Breast epithelium (tissue), 4 donors: ENCODE measurements around the gene WDR11. TPM values are rescaled to one million over a fixed set of nuclear protein-coding genes. Genes with fewer than 3 reads are reported as not detected.
"Not testable (repeated sequence)": the region's sequence is repeated elsewhere in the genome, so short reads cannot be mapped to it uniquely, and the experiment has no call there.

ENCODE experiments used
- DNase-seq, 2 donors: peaks; one replicate each; pipeline ENCODE4 v3.0.0-alpha.2; 2019; ENCODE audit warnings: low spot score in 2 of 2
- H3K27ac ChIP-seq, 2 donors: fragments of 200-600 bp; sonication (generic) in 1 of 2; one replicate each; pipeline ENCODE4 v1.5.1; 2016 to 2019; ENCODE audit warnings: mild to moderate bottlenecking in 1 of 2
- H3K27me3 ChIP-seq, 2 donors: fragments of 200-600 bp; sonication (generic) in 1 of 2; one replicate each; pipeline versions ENCODE4 v1.5.1 to v1.6.0; 2017 to 2019; ENCODE audit warnings: control low read depth in 1 of 2, mild to moderate bottlenecking in 1 of 2
- H3K36me3 ChIP-seq: fragments of 200-600 bp; one replicate; pipeline ENCODE4 v1.5.1; 2019
- H3K4me1 ChIP-seq, 2 donors: fragments of 200-600 bp; sonication (generic); one replicate each; pipeline ENCODE4 v1.5.1; 2016 to 2019; ENCODE audit warnings: control low read depth in 1 of 2
- H3K4me3 ChIP-seq, 3 donors: fragments of 200-600 bp; sonication (generic); 1 replicate in 2 of 3; 2 replicates in 1 of 3; pipeline ENCODE4 v1.5.1; 2016 to 2019; ENCODE audit warnings: mild to moderate bottlenecking in 3 of 3, moderate library complexity in 2 of 3
- H3K9me3 ChIP-seq, 2 donors: fragments of 200-600 bp; sonication (generic) in 1 of 2; one replicate each; pipeline ENCODE4 v1.5.1; 2016 to 2019; ENCODE audit warnings: control low read depth in 1 of 2
- CTCF ChIP-seq, 3 donors: fragments of 450-650 bp; IDR thresholded peaks; one replicate each; pipeline ENCODE4 v1.5.1; 2016 to 2017; ENCODE audit warnings: antibody characterized with exemption in 3 of 3, mild to moderate bottlenecking in 3 of 3, moderate library complexity in 3 of 3
- POLR2A ChIP-seq: fragments of 450-650 bp; IDR thresholded peaks from one replicate; pipeline ENCODE4 v1.6.1; 2016; ENCODE audit warnings: antibody characterized with exemption, mild to moderate bottlenecking, moderate library complexity
- POLR2AphosphoS5 ChIP-seq, 3 donors: sonication (generic); formaldehyde crosslinking; IDR thresholded peaks; one replicate each; pipeline ENCODE4 v1.6.1; 2017; ENCODE audit warnings: antibody characterized with exemption in 3 of 3
- intact Hi-C: fragments of 100-400 bp; cut with DNase I; formaldehyde crosslinking; loops from one replicate; pipeline ENCODE4 v1.15.1; 2023; ENCODE audit warnings: low total_unique reads
- total RNA-seq, 3 donors: library from RNA; depleted of rRNA; stranded (reverse); fragments of >200 nt; gene quantifications; one replicate each; pipeline ENCODE4 v1.1.0, GENCODE V29; 2016

The WDR11 gene
- total RNA-seq, 3 donors from 2014 or later, result 58.7 to 74.8 (median 65.6) TPM

- intact Hi-C loops, result no loop called here
- Histone ChIP-seq H3K36me3 (no peaks in the 10 kb centered on the region), H3K9me3 (no peaks in the 10 kb centered on the region)
These were observed 40.2 kb downstream of the WDR11 start for GRCh38 chr10:120891365-120891764.

DNA sequence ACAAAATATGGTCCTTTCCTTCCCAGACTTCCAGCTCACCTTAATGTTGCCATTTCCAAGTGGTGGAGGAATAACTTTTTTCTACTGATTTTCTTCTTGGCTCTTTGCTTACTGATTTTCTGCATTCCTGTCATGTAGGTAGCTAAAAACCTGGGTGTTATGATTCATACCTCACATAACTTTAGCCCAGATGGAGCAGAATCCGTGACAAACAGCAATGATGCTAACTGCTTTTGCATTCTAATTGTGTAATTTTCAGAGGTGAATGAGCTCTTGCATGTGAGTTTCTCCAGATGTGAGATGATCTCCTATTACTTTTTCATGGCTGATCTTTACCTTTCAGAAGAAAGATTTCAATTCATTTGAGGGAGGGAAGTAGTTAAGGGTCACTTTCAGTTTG lies 43.4 kb downstream of the WDR11 start:
- H3K27ac ChIP-seq, result no peak overlapping the region
- H3K9me3 ChIP-seq, result no peaks in the 10 kb centered on the region
- H3K4me3 ChIP-seq, result no peak overlapping the region
- no peaks in the 10 kb centered on the region for H3K36me3 ChIP-seq
- intact Hi-C loops, result no loop called here
- H3K4me1 ChIP-seq, result no peaks in the 10 kb centered on the region
- DNase-seq, result no peak
- no peaks in the 10 kb centered on the region for H3K27me3 ChIP-seq
- TF ChIP-seq POLR2A, result no peak
- no peak for TF ChIP-seq CTCF (IDR thresholded peaks at IDR 0.05)
- TF ChIP-seq POLR2AphosphoS5 (IDR thresholded peaks at IDR 0.05), result no peak

More at GRCh38 chr10:120891365-120891764, 40.2 kb downstream of the WDR11 start:
- no peak for DNase-seq
- no peak for TF ChIP-seq CTCF (IDR thresholded peaks at IDR 0.05)
- TF ChIP-seq POLR2AphosphoS5 (IDR thresholded peaks at IDR 0.05), result no peak
- no peak for TF ChIP-seq POLR2A
- H3K27ac ChIP-seq, result no peak overlapping the region
- no peak overlapping the region for H3K4me3 ChIP-seq
- H3K4me1 ChIP-seq, result no peaks in the 10 kb centered on the region
- no peaks in the 10 kb centered on the region for H3K27me3 ChIP-seq

DNA sequence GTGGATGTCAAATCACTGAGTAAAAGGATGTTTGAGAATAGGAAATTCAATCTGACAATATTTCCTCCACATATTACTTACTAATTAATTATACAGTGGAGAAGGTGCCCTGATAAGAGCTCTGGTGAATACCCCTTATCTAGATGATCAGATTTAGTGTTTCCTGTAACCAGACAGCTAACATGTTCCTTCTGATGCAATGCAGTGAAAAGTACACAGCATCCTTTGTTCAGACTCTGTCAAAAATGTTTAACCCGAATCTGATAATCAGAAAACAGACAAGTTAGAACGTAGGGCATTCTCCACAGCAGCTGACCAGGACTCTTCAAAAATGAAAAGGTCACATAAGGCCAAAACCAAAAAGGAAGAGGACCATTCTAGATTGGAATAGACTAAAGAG lies 46.2 kb downstream of the WDR11 start:
- Histone ChIP-seq H3K36me3 (no peaks in the 10 kb centered on the region), H3K27ac (no peak overlapping the region), H3K4me1 (no peaks in the 10 kb centered on the region), H3K4me3 (no peak overlapping the region), H3K9me3 (no peaks in the 10 kb centered on the region), H3K27me3 (no peaks in the 10 kb centered on the region)
- no peak for DNase-seq
- TF ChIP-seq POLR2AphosphoS5 (IDR thresholded peaks at IDR 0.05) (no peak), POLR2A (no peak), CTCF (IDR thresholded peaks at IDR 0.05) (no peak)
- intact Hi-C loops, result no loop called here

GRCh38 chr10:120905268-120905667 lies 54.1 kb downstream of the WDR11 start:
- DNase-seq, result no peak
- H3K27me3 ChIP-seq, result no peaks in the 10 kb centered on the region
- TF ChIP-seq POLR2AphosphoS5 (IDR thresholded peaks at IDR 0.05) (no peak), CTCF (IDR thresholded peaks at IDR 0.05) (no peak), POLR2A (no peak)
- intact Hi-C loops, result no loop called here
- H3K4me1 ChIP-seq, result no peaks in the 10 kb centered on the region
- H3K9me3 ChIP-seq, result peaks cover 0 to 4% of the 10 kb centered on the region in 2 donors
- no peak overlapping the region for H3K4me3 ChIP-seq
- H3K36me3 ChIP-seq, result peaks cover 18% of the 10 kb centered on the region
- no peak overlapping the region for H3K27ac ChIP-seq

DNA sequence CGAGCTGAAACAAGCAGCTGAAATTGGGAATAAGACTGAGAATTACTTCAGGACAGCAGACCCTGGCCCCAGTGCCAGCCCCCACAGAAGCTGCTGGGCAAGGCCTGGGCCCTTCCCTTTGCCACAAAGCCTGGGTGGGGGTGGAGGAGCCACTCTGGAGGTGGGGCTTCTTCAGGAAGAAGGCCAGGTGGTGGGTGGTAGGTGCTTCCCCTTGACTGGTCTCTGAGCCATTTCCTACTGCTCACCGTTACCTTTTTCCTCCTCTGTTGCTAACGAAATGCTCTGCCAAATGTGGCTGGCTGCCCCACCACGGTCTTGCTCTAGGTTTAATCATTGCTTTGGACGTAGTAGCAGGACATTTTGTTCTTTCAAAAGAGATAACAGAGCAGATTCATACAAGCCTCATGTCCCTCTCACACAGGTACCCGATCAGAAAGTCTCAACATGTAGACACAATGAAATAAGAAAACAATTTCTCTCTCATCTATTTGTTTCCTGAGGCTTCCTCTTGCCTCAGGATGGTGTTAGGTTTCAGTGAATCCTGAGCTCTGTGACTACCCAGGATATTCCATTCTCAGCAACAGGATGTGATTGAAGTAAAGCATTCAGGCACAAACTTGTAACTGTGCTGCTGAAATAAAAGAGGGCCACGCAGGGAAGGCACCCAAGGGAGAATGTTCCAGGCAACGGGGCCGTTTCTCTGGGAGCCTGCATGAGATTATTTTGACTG lies 66.5 kb downstream of the WDR11 start:
- no peak for TF ChIP-seq CTCF (IDR thresholded peaks at IDR 0.05)
- TF ChIP-seq POLR2A, result no peak
- no peak for TF ChIP-seq POLR2AphosphoS5 (IDR thresholded peaks at IDR 0.05)
- Histone ChIP-seq H3K27me3 (no peaks in the 10 kb centered on the region), H3K4me1 (no peaks in the 10 kb centered on the region), H3K9me3 (peaks cover 6 to 8% of the 10 kb centered on the region in 2 donors), H3K4me3 (no peak overlapping the region), H3K36me3 (no peaks in the 10 kb centered on the region), H3K27ac (no peak overlapping the region)
- intact Hi-C loops, result no loop called here
- no peak for DNase-seq

GRCh38 chr10:120923886-120924285 lies 72.7 kb downstream of the WDR11 start:
- H3K9me3 ChIP-seq, H3K27me3 ChIP-seq, DNase-seq, H3K4me1 ChIP-seq, H3K27ac ChIP-seq, H3K36me3 ChIP-seq, H3K4me3 ChIP-seq: not testable (repeated sequence)
- intact Hi-C loops, result loop anchor here (5.0 kb wide), 2 partner anchors 128 to 908 kb away; no protein-coding TSS in a partner anchor
